Mesothelial cell of epicardium (in vitro differentiated cells): ENCODE results near the gene GOLGB1. TPM values are rescaled to one million over a fixed set of nuclear protein-coding genes. Genes with fewer than 3 reads are reported as not detected.
"Not testable (repeated sequence)": the region's sequence is repeated elsewhere in the genome, so short reads cannot be mapped to it uniquely, and the experiment has no call there.

Experiments used
- DNase-seq, 2 experiments: peaks; one replicate each; pipeline ENCODE4 v3.0.0; 2021; ENCODE audit warnings: low spot score in 2 of 2; ENCODE audit not compliant: unreplicated experiment in 2 of 2
- H3K27ac Mint-ChIP-seq: 2 replicates; pipeline ENCODE4 v1.8.0; 2021; ENCODE audit warnings: mixed read lengths
- H3K27me3 Mint-ChIP-seq: 2 replicates; pipeline ENCODE4 v1.8.0; 2021; ENCODE audit warnings: low read depth, mixed read lengths
- H3K36me3 Mint-ChIP-seq: 2 replicates; pipeline ENCODE4 v1.8.0; 2021; ENCODE audit warnings: mixed read lengths
- H3K4me1 Mint-ChIP-seq: 2 replicates; pipeline ENCODE4 v1.8.0; 2021; ENCODE audit warnings: mixed read lengths
- H3K4me3 Mint-ChIP-seq: 2 replicates; pipeline ENCODE4 v1.8.0; 2021; ENCODE audit warnings: mild to moderate bottlenecking, moderate library complexity, mixed read lengths
- H3K9me3 Mint-ChIP-seq: 2 replicates; pipeline ENCODE4 v1.8.0; 2021; ENCODE audit warnings: mixed read lengths
- total RNA-seq: library from RNA; stranded (reverse); gene quantifications from 3 replicates; pipeline ENCODE4 v1.2.1, GENCODE V29; 2021
- TF ChIP-seq, protein P1 (sequence below): fragments of 200-600 bp; sonication (generic); IDR thresholded peaks from one replicate; pipeline ENCODE4 v1.5.0; 2021; ENCODE audit warnings: antibody characterized with exemption; ENCODE audit not compliant: unreplicated experiment

Gene GOLGB1
- total RNA-seq, 1 donor from 2014 or later, result 79.4 TPM

DNA sequence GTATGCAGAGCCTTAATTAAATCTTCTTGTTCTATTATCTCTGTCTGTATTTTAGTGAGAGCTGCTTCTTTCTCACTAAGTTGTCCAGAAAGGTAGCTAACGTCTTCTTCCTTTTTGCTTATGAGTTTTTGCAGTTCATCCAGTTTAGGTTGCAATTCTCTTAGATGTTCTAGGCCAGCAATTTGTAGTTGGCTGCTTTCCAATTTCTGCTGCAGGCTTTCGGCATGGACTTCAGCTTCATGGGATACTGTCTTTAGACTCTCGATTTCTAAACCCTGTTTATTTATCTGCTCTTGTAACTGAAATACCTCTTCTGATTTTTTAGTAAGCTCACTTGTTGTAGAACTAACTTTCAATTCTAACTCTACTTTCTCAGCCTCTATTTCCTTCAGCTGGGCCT, 53.4 kb downstream of the GOLGB1 start:
- H3K36me3 Mint-ChIP-seq, result peaks cover 37% of the 10 kb centered on the region
- H3K27me3 Mint-ChIP-seq, result no peaks in the 10 kb centered on the region
- no peak for DNase-seq
- H3K9me3 Mint-ChIP-seq, result no peaks in the 10 kb centered on the region
- H3K4me3 Mint-ChIP-seq, result no peak overlapping the region
- TF ChIP-seq, protein P1, sequence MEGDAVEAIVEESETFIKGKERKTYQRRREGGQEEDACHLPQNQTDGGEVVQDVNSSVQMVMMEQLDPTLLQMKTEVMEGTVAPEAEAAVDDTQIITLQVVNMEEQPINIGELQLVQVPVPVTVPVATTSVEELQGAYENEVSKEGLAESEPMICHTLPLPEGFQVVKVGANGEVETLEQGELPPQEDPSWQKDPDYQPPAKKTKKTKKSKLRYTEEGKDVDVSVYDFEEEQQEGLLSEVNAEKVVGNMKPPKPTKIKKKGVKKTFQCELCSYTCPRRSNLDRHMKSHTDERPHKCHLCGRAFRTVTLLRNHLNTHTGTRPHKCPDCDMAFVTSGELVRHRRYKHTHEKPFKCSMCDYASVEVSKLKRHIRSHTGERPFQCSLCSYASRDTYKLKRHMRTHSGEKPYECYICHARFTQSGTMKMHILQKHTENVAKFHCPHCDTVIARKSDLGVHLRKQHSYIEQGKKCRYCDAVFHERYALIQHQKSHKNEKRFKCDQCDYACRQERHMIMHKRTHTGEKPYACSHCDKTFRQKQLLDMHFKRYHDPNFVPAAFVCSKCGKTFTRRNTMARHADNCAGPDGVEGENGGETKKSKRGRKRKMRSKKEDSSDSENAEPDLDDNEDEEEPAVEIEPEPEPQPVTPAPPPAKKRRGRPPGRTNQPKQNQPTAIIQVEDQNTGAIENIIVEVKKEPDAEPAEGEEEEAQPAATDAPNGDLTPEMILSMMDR, result no peak
- no peak overlapping the region for H3K27ac Mint-ChIP-seq
- H3K4me1 Mint-ChIP-seq, result no peaks in the 10 kb centered on the region

DNA sequence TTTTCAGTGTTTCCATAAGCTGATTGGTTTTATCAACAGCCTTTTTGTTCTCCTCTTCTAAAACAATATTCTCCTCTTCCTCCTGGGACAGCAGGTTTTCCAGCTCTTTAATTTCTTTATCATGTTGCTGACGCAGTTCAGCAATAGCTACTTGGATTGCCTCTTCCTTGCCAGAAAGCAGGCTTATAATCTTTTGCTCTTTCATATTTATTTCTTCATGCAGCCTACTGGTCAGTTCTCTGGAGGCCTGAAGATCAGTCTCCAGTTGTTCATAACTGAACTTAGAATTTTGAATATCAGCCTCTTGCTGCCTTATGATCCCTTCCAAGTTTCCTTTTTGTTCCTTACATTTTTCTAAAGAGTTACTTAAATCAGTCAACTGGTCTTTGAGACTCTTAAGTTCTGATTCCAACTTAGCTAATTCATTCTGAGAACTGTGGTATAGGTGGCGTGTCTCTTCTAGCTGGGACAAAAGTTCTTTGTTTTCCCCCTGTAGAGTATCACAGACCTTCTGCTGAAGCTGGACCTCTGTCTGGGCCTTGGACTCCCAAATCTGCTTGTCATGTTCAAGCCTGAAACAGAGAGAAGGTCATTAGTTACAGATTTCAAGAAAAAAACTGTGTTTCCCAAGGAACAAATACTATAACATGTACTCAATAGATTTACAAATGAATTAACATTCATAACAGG, 57.4 kb downstream of the GOLGB1 start:
- Mint-ChIP-seq H3K27me3 (no peaks in the 10 kb centered on the region), H3K4me1 (no peaks in the 10 kb centered on the region), H3K9me3 (peaks cover 6% of the 10 kb centered on the region)

GRCh38 chr3:121690777-121691405, 58.6 kb downstream of the GOLGB1 start:
- Mint-ChIP-seq H3K27ac (no peak overlapping the region), H3K9me3 (peaks cover 16% of the 10 kb centered on the region), H3K4me3 (no peak overlapping the region), H3K36me3 (peaks cover 51% of the 10 kb centered on the region), H3K27me3 (no peaks in the 10 kb centered on the region), H3K4me1 (no peaks in the 10 kb centered on the region)
- TF ChIP-seq, protein P1, result no peak
- DNase-seq, result no peak

More for the DNA sequence above, 57.4 kb downstream of the GOLGB1 start:
- Mint-ChIP-seq H3K27ac (no peak overlapping the region), H3K4me3 (no peak overlapping the region), H3K36me3 (peaks cover 46% of the 10 kb centered on the region)
- DNase-seq, result no peak
- TF ChIP-seq, protein P1, result no peak

DNA sequence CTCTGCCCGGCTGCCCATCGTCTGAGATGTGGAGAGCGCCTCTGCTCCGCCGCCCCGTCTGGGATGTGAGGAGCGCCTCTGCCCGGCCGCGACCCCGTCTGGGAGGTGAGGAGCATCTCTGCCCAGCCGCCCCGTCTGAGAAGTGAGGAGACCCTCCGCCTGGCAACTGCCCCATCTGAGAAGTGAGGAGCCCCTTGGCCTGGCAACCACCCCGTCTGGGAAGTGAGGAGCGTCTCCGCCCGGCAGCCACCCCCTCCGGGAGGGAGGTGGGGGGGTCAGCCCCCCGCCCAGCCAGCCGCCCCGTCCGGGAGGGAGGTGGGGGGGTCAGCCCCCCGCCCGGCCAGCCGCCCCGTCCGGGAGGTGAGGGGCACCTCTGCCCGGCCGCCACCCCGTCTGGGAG, 60.8 kb downstream of the GOLGB1 start:
- H3K4me3 Mint-ChIP-seq, H3K27me3 Mint-ChIP-seq, H3K4me1 Mint-ChIP-seq, DNase-seq, H3K27ac Mint-ChIP-seq: not testable (repeated sequence)
- Mint-ChIP-seq H3K36me3 (peaks cover 64% of the 10 kb centered on the region), H3K9me3 (peaks cover 28% of the 10 kb centered on the region)

DNA sequence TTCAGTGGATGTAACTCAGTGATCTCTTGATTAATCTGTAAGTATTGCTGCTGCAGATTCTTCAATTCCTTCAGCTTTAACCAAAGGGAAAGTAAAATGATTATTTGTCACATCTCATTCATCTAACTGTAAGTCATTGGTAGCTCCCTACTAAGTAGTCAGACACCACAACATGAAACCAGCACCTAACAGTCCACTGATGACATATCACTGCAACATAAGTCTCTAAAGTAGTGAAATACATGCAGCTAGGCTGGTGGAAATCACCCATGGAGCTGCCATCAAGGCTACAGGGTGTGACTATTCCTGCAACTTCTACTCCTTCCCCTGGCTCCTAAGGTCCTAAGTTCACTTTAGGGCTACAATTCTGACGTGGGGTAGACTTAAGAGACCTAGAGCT, 67.7 kb downstream of the GOLGB1 start:
- Mint-ChIP-seq H3K4me3 (no peak overlapping the region), H3K27me3 (no peaks in the 10 kb centered on the region), H3K27ac (no peak overlapping the region), H3K9me3 (peaks cover 25% of the 10 kb centered on the region), H3K36me3 (peaks cover 53% of the 10 kb centered on the region), H3K4me1 (no peaks in the 10 kb centered on the region)
- DNase-seq, result no peak
- TF ChIP-seq, protein P1, result no peak

- H3K36me3 Mint-ChIP-seq, result peaks cover 51% of the 10 kb centered on the region
- no peaks in the 10 kb centered on the region for H3K9me3 Mint-ChIP-seq
- H3K27ac Mint-ChIP-seq, result no peak overlapping the region
- H3K27me3 Mint-ChIP-seq, result no peaks in the 10 kb centered on the region
- no peak overlapping the region for H3K4me3 Mint-ChIP-seq
- DNase-seq, result no peak
- H3K4me1 Mint-ChIP-seq, result no peaks in the 10 kb centered on the region
- TF ChIP-seq, protein P1, result no peak
Measured at GRCh38 chr3:121677141-121677540, 72.4 kb downstream of the GOLGB1 start.
